Measurements from ENCODE around the gene FITM1. TPM values are rescaled to one million over a fixed set of nuclear protein-coding genes. Genes with fewer than 3 reads are reported as not detected.

Gene FITM1
- total and polyA plus RNA-seq, 2 donors (not counting 3 experiments of a cell fraction or from before 2014, with no cell fraction given) = 0.54 TPM; not detected in 1

DNA sequence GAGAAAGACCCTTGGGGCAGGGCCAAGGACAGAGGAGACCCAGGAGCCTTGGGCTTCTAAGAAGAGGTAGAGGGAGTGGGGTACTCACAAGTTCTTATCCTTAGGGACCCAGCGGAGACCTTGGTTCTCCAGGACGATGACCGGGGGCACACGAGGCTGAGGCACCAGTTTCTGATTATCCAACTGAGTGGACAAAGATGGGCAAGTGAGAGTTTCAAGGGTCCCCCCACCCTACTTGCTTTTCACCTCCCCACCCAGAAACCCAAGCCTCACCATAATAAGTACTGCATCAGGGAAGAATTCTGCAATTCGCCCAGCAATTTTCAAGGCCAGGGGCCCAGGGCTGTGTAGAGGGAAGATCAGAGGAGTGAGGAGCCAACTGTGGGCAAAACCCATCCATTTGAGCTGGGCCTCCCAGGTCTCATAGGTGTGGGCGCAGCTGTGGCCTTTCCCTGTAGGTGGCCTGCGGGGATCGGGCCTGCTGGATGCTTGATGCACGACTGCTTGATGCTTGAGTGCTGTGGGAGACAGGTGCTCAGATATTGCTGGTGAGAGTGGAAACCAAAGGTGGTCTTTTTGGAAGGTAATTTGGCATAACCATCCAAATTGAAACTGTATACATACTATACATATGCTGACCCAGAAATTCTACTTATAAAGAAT is 8.9 kb downstream of the FITM1 start:
- Histone ChIP-seq H3K79me2 (ENCODE audit: control insufficient read depth, insufficient read depth, low read length) (peaks cover 21% of the 10 kb centered on the region), H3K36me3 (ENCODE audit: control insufficient read depth in 2 of 2, extremely low read depth in 1 of 2, insufficient read depth in 2 of 2, low read length in 2 of 2) (peaks cover 6 to 23% of the 10 kb centered on the region in 2 experiments), H3K4me3 (replicated peaks in 1 of 3; ENCODE audit: insufficient read depth in 1 of 3, low read depth in 1 of 3, low read length in 3 of 3) (no peak overlapping the region), H3K27ac (ENCODE audit: insufficient read depth, low read depth, low read length) (no peak overlapping the region), H3K9me3 (replicated peaks; ENCODE audit: control insufficient read depth, insufficient read depth, low read length) (no peaks in the 10 kb centered on the region), H4K20me1 (replicated peaks; ENCODE audit: control insufficient read depth, extremely low read depth, insufficient read depth, low read length) (no peaks in the 10 kb centered on the region), H3K27me3 (ENCODE audit: control insufficient read depth in 2 of 2, insufficient read depth in 2 of 2, low read length in 2 of 2) (no peaks in the 10 kb centered on the region), H3K4me2 (ENCODE audit: insufficient read depth, low read length) (peak overlapping the region; percentile 44), H2AFZ (ENCODE audit: low read depth, low read length) (no peak overlapping the region), H3K4me1 (ENCODE audit: control insufficient read depth, extremely low read depth, insufficient read depth, low read length) (peaks cover 19% of the 10 kb centered on the region), H3K9me1 (replicated peaks; ENCODE audit: control insufficient read depth, extremely low read depth, insufficient read depth, low read length) (no peaks in the 10 kb centered on the region), H3K9ac (replicated peaks; ENCODE audit: extremely low read depth, insufficient read depth, low read length) (no peak overlapping the region)
- ChIA-PET CTCF (no interaction called here), POLR2A (no interaction called here)
- no peak for TF ChIP-seq POLR2A (IDR thresholded peaks at IDR 0.05; ENCODE audit: low read depth, low read length)
- TF ChIP-seq POLR2AphosphoS5 (IDR thresholded peaks at IDR 0.05; ENCODE audit: insufficient read depth, low read depth, low read length) = no peak
- TF ChIP-seq MYC (IDR thresholded peaks at IDR 0.05; ENCODE audit: low read depth, low read length) = no peak
- TF ChIP-seq FOS (IDR thresholded peaks at IDR 0.05; ENCODE audit: borderline replicate concordance, insufficient read depth, low read length) = no peak
- TF ChIP-seq, protein P1, sequence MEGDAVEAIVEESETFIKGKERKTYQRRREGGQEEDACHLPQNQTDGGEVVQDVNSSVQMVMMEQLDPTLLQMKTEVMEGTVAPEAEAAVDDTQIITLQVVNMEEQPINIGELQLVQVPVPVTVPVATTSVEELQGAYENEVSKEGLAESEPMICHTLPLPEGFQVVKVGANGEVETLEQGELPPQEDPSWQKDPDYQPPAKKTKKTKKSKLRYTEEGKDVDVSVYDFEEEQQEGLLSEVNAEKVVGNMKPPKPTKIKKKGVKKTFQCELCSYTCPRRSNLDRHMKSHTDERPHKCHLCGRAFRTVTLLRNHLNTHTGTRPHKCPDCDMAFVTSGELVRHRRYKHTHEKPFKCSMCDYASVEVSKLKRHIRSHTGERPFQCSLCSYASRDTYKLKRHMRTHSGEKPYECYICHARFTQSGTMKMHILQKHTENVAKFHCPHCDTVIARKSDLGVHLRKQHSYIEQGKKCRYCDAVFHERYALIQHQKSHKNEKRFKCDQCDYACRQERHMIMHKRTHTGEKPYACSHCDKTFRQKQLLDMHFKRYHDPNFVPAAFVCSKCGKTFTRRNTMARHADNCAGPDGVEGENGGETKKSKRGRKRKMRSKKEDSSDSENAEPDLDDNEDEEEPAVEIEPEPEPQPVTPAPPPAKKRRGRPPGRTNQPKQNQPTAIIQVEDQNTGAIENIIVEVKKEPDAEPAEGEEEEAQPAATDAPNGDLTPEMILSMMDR (IDR thresholded peaks at IDR 0.05; ENCODE audit: extremely low read depth in 1 of 2, insufficient read depth in 1 of 2, low read depth in 1 of 2, low read length in 2 of 2) = no peak
- no peak for TF ChIP-seq GATA2 (IDR thresholded peaks at IDR 0.05; ENCODE audit: insufficient read depth, insufficient read length, low read depth, low read length)
- TF ChIP-seq, protein P2, sequence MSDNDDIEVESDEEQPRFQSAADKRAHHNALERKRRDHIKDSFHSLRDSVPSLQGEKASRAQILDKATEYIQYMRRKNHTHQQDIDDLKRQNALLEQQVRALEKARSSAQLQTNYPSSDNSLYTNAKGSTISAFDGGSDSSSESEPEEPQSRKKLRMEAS (IDR thresholded peaks at IDR 0.05; ENCODE audit: insufficient read depth, insufficient read length) = no peak
- no peak for TF ChIP-seq JUN (IDR thresholded peaks at IDR 0.05; ENCODE audit: borderline replicate concordance, insufficient read depth, insufficient read length, low read depth)
- TF ChIP-seq EZH2 (IDR thresholded peaks at IDR 0.05; ENCODE audit: borderline replicate concordance, low read depth, low read length, severe bottlenecking) = no peak
- BruUV-seq (replicated peaks) = no TSS peak
- dilution Hi-C loops (cut with MboI; ENCODE audit: extremely low pct_ligation_motif_present, low sequenced_read_pairs) (no loop called here), intact Hi-C loops (cut with micrococcal nuclease) (no loop called here)
- no peak for DNase-seq (ENCODE audit: low read depth, low spot score)
- no peak for FAIRE-seq
